ENCODE measurements around the gene NUDT4. TPM values are rescaled to one million over a fixed set of nuclear protein-coding genes. Genes with fewer than 3 reads are reported as not detected.

Gene NUDT4
- total RNA-seq, 1 experiment from 2014 or later, result 21.0 TPM

DNA sequence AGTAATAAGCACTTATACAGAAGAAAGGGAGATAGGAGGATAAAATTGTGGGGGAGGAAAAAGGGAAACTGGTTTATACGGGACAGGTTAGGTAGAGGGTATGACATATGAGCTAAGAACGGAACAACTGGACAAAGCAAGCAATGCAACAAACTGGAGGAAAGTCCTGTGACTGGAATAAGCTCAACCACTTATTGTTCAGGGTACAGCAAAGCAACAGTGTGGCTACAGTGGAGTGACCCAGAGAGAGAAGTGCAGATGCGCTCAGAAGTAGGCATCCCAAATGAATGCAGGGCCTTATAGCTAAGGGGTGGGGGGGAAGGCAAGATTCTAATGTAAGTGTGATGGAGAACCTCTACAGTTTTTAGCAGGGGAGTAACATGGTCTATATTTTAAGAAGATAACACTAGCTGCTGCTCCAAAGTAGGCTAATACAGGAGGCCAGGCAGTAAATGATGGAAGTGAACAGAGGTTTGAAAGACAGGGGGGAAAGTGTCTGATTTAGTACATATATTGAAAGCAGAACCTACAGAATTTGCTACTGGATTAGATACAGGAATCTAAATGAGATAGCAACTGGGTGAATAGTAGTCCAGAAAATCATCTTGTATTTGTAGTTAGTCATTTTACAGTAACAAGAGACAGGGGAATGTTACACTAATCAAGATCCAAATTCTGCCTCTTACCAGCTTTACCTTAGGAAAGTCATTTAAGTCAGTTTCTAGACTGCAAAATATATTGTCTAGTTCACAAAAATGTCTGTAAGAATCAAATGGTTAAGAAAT, 60.7 kb downstream of the NUDT4 start:
- Histone ChIP-seq H3K9ac (ENCODE audit: low read length) (no peak overlapping the region), H3K27me3 (ENCODE audit: low read length) (no peaks in the 10 kb centered on the region; the same call in 1 of the 2 replicates), H2AFZ (ENCODE audit: low read length) (no peak overlapping the region), H3K9me3 (ENCODE audit: low read length) (no peaks in the 10 kb centered on the region), H3K9me2 (replicated peaks; ENCODE audit: insufficient read depth, low read length) (no peaks in the 10 kb centered on the region), H3K4me2 (ENCODE audit: low read depth, low read length, poor library complexity, severe bottlenecking) (peak overlapping the region; percentile 48), H3K27ac (ENCODE audit: low read length) (no peak overlapping the region), H3K4me1 (ENCODE audit: low read length) (peaks cover 78% of the 10 kb centered on the region), H4K20me1 (ENCODE audit: insufficient read depth, low read depth, low read length) (peaks cover 73% of the 10 kb centered on the region), H3K36me3 (ENCODE audit: insufficient read depth, low read length) (no peaks in the 10 kb centered on the region), H3K4me3 (ENCODE audit: low read length) (no peak overlapping the region), H3K79me2 (ENCODE audit: low read length) (peaks cover 79% of the 10 kb centered on the region)
- no peak for DNase-seq

DNA sequence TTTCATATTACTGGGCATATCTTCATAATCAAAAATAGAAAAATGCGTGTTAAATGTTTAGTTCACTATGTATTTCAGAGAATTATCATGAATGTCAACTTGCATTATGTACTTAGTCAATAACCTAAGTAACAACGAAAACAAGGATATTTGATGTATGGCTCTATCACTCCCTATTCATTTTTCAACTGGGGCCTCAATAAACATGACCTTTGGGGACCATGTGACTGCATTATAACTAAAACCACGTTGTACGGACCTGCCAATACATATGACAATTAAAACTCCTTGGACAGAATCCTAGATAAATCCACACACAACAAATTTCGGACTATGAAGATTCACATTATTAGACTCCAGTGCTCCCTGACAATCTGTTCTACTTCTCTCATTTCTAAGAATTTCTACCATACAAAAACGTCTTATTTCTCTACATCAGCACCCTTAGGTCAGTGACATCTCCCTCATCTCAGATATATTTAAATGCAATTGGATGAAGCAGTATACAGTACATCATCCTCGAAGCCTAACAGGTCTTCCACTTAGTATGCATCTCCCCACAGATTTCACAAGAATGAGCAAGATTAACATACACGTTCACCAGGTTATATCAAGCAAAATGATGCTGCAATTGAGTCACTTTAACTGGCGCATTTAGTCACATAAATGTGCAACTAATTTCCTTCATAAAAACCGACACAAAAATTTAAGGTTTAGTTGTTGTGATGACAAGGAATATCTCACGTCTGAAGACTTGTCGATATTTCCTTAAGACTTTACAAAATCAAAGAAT, 62.5 kb downstream of the NUDT4 start:
- peaks cover 56% of the 10 kb centered on the region for H4K20me1 ChIP-seq (ENCODE audit: insufficient read depth, low read depth, low read length)
- no peaks in the 10 kb centered on the region for H3K9me3 ChIP-seq (ENCODE audit: low read length)
- no peaks in the 10 kb centered on the region; the same call in 1 of the 2 replicates for H3K27me3 ChIP-seq (ENCODE audit: low read length)
- H2AFZ ChIP-seq (ENCODE audit: low read length), result no peak overlapping the region
- H3K9ac ChIP-seq (ENCODE audit: low read length), result peak overlapping the region; percentile 92
- H3K79me2 ChIP-seq (ENCODE audit: low read length), result peaks cover 62% of the 10 kb centered on the region
- peaks cover 67% of the 10 kb centered on the region for H3K4me1 ChIP-seq (ENCODE audit: low read length)
- H3K36me3 ChIP-seq (ENCODE audit: insufficient read depth, low read length), result no peaks in the 10 kb centered on the region
- H3K4me2 ChIP-seq (ENCODE audit: low read depth, low read length, poor library complexity, severe bottlenecking), result peak overlapping the region; percentile 84
- no peaks in the 10 kb centered on the region for H3K9me2 ChIP-seq (replicated peaks; ENCODE audit: insufficient read depth, low read length)
- H3K4me3 ChIP-seq (ENCODE audit: low read length), result peak overlapping the region; percentile 74
- no peak overlapping the region for H3K27ac ChIP-seq (ENCODE audit: low read length)
- no peak for DNase-seq

DNA sequence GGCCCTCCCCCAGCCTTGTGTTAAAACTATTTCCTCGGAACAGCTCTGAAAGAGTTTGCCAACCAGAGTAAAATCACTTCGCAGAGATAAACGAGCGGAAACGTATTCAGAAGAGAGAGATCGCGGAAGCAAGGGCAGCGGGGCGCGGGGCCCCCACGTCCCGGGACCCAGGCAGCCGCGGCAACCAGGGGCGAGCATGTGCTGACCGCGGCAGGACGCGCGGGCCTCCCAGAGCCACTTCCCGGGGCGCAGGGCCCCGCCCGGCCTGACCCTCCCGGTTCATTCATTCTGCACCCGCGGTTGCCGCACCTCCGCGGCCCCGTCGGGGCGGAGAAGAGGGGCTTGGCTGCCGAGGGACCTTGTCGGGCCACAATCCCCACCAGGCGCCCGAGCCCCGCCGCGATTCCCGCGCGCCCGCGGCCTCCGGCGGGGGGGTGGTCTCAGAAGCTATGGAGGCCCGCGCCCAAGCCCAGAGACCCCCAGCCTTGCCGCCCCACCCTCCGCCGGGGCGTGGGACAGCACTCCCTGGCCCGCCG, 63.4 kb downstream of the NUDT4 start:
- peak overlapping the region; percentile 84 for H3K4me2 ChIP-seq (ENCODE audit: low read depth, low read length, poor library complexity, severe bottlenecking)
- no peak overlapping the region; the same call in 1 of the 2 replicates for H3K27ac ChIP-seq (ENCODE audit: low read length)
- peak overlapping the region; percentile 78; the same call in 1 of the 2 replicates for H2AFZ ChIP-seq (ENCODE audit: low read length)
- H3K27me3 ChIP-seq (ENCODE audit: low read length), result no peaks in the 10 kb centered on the region; the same call in 1 of the 2 replicates
- peak overlapping the region; percentile 92 for H3K9ac ChIP-seq (ENCODE audit: low read length)
- peaks cover 53% of the 10 kb centered on the region for H3K79me2 ChIP-seq (ENCODE audit: low read length)
- no peaks in the 10 kb centered on the region for H3K9me2 ChIP-seq (replicated peaks; ENCODE audit: insufficient read depth, low read length)
- H3K4me3 ChIP-seq (ENCODE audit: low read length), result peak overlapping the region; percentile 74
- no peaks in the 10 kb centered on the region for H3K9me3 ChIP-seq (ENCODE audit: low read length)
- peaks cover 58% of the 10 kb centered on the region for H3K4me1 ChIP-seq (ENCODE audit: low read length)
- H3K36me3 ChIP-seq (ENCODE audit: insufficient read depth, low read length), result no peaks in the 10 kb centered on the region
- peak; percentile 76 for DNase-seq
- peaks cover 47% of the 10 kb centered on the region for H4K20me1 ChIP-seq (ENCODE audit: insufficient read depth, low read depth, low read length)

DNA sequence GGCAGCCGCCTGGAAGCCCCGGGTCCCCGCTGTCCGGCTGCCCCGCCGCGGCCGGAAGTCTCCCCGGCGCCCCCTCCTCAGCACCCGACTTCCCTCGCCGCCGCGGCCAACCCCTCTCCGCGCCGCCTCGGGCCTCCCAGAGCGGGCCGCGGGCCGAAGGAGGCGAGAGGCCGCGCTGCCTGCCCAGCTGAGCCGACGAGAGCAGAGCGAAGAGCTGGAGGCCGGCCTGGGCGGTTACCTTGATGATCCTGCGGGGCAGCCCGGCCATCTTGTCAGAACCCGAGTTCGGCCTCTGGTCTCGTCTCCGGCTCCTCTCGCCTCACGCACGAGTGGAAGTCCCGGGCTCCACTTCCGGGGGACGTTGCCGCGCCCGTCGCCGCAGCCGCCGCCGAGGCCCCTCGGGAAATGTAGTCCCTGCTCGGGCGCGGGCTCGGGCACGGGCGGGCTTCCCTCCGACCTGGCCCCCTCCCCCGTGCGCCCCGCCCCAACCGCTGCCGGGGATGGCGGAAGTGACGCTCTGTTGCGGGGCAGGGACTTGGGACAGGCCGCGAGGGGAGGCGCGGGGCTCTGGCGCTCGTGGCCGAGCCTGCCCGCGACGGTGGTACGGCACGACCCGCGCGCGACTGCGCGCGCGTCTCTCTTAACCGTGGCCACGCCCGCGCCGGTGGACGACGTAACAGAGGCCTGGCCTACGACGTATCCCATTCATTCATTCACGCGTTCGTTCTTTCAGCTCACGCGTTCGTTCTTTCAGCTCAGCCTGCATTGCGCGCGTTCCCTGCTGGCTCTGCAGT, 64.1 kb downstream of the NUDT4 start, which contains the start of gene UBE2N:
UBE2N (minus strand) TSS at position 331 of the 794 bp plus-strand sequence; CDS start at position 268, 63 bp downstream.
- peak; percentile 97 for DNase-seq
- H3K36me3 ChIP-seq (ENCODE audit: insufficient read depth, low read length), result no peaks in the 10 kb centered on the region
- peaks cover 52% of the 10 kb centered on the region for H3K4me1 ChIP-seq (ENCODE audit: low read length)
- peak within 1 kb of the TSS; percentile 84 for H3K4me2 ChIP-seq (ENCODE audit: low read depth, low read length, poor library complexity, severe bottlenecking)
- peak within 1 kb of the TSS; percentile 92 for H3K9ac ChIP-seq (ENCODE audit: low read length)
- H3K27me3 ChIP-seq (ENCODE audit: low read length), result no peaks in the 10 kb centered on the region; the same call in 1 of the 2 replicates
- peaks cover 41% of the 10 kb centered on the region for H4K20me1 ChIP-seq (ENCODE audit: insufficient read depth, low read depth, low read length)
- H3K27ac ChIP-seq (ENCODE audit: low read length), result no peak within 1 kb of the TSS; the same call in 1 of the 2 replicates
- H3K79me2 ChIP-seq (ENCODE audit: low read length), result peaks cover 46% of the 10 kb centered on the region
- H3K9me2 ChIP-seq (replicated peaks; ENCODE audit: insufficient read depth, low read length), result no peaks in the 10 kb centered on the region
- H3K9me3 ChIP-seq (ENCODE audit: low read length), result no peaks in the 10 kb centered on the region
- peak within 1 kb of the TSS; percentile 74 for H3K4me3 ChIP-seq (ENCODE audit: low read length)
- peak within 1 kb of the TSS; percentile 78 for H2AFZ ChIP-seq (ENCODE audit: low read length)

DNA sequence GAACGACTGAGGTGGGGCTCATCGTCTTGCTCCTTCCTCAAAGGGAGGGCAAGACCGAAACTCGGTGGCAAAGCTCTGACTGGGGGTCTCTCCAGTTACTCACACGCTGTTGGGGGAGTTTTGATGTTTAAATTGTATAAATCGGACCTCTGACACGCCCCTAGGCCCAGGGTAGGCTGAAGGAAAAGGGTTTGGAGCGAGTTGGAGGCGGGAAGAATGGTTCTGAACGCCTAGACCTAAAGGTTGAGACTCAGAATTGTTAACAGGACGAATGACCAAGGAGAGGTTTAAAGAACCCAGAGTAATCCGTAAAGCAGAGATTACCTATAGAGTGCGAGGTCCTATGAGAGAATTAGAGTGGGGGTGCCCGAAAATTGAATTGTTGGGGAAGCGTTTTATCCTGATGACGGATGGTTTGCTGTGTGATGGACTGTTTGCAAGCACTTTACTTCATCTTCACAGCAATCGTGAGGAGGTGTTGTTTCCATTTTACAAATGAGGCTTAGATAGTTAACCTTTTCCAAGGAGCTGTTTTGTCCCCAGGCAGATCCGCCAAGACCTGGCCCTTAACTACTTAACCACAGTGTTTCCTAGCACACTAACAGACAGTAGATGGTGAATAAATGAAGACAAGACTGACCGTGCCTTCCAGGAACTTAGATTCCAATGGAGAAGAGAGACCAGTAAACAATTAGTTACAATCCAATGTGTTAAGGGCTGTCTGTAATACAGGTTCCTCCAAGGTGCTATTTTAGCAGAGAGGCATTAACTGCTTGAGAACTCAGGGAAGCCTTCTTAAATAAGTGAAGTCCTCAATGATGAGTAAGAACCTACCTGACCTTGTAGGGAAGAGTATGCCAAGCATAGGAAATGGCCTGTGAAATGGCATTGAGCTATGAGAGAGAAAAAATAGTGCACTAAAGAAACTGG, 65.0 kb downstream of the NUDT4 start:
- Histone ChIP-seq H3K9ac (ENCODE audit: low read length) (peak overlapping the region; percentile 92), H3K27me3 (ENCODE audit: low read length) (no peaks in the 10 kb centered on the region; the same call in 1 of the 2 replicates), H3K9me2 (replicated peaks; ENCODE audit: insufficient read depth, low read length) (no peaks in the 10 kb centered on the region), H3K4me2 (ENCODE audit: low read depth, low read length, poor library complexity, severe bottlenecking) (peak overlapping the region; percentile 84), H3K79me2 (ENCODE audit: low read length) (peaks cover 38% of the 10 kb centered on the region), H4K20me1 (ENCODE audit: insufficient read depth, low read depth, low read length) (peaks cover 32% of the 10 kb centered on the region), H2AFZ (ENCODE audit: low read length) (peak overlapping the region; percentile 60), H3K4me3 (ENCODE audit: low read length) (peak overlapping the region; percentile 74), H3K27ac (ENCODE audit: low read length) (no peak overlapping the region), H3K9me3 (ENCODE audit: low read length) (no peaks in the 10 kb centered on the region), H3K4me1 (ENCODE audit: low read length) (peaks cover 43% of the 10 kb centered on the region), H3K36me3 (ENCODE audit: insufficient read depth, low read length) (no peaks in the 10 kb centered on the region)
- no peak for DNase-seq

DNA sequence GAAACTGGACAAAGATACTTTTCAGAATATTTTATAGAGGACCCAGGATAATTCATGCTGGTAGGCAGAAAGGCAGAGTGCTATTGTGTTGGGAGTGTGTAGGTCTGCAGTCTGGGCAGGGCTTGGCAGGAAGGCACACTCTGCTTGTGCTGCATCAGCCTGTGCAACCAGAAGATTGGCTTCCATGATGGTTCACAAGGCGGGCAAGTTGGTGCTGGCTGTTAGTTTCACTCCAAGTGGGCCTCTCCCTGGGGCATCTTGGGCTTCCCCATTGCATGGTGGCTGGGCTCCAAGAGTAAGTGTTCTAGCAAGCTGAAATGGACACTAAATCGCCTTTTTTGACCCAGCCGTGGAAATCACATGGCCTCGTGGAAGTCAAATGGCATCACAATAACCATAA, 65.9 kb downstream of the NUDT4 start:
- Histone ChIP-seq H2AFZ (ENCODE audit: low read length) (no peak overlapping the region), H3K79me2 (ENCODE audit: low read length) (peaks cover 29% of the 10 kb centered on the region), H3K4me3 (ENCODE audit: low read length) (no peak overlapping the region), H3K4me2 (ENCODE audit: low read depth, low read length, poor library complexity, severe bottlenecking) (peak overlapping the region; percentile 84), H4K20me1 (ENCODE audit: insufficient read depth, low read depth, low read length) (peaks cover 23% of the 10 kb centered on the region), H3K27me3 (ENCODE audit: low read length) (no peaks in the 10 kb centered on the region; the same call in 1 of the 2 replicates), H3K9me2 (replicated peaks; ENCODE audit: insufficient read depth, low read length) (no peaks in the 10 kb centered on the region), H3K36me3 (ENCODE audit: insufficient read depth, low read length) (no peaks in the 10 kb centered on the region), H3K9me3 (ENCODE audit: low read length) (no peaks in the 10 kb centered on the region), H3K27ac (ENCODE audit: low read length) (no peak overlapping the region), H3K9ac (ENCODE audit: low read length) (no peak overlapping the region), H3K4me1 (ENCODE audit: low read length) (peaks cover 34% of the 10 kb centered on the region)
- no peak for DNase-seq
